SK-N-SH (cell line): ENCODE data around the gene ARMC6. TPM values are rescaled to one million over a fixed set of nuclear protein-coding genes. Genes with fewer than 3 reads are reported as not detected.

ENCODE experiments used
- CTCF ChIA-PET: fragments of 300-600, 350-600 bp; formaldehyde crosslinking; extraction: SDS; loops from one replicate; lab custom pipeline; 2021; lab: Yijun Ruan, JAX
- POLR2A ChIA-PET: fragments of 350-600 bp; sonication (Branson Sonifier 250); formaldehyde crosslinking; extraction: SDS; loops from one replicate; lab custom pipeline; 2020; ENCODE audit warnings: antibody characterized with exemption, inconsistent platforms; lab: Yijun Ruan, JAX
- DNase-seq: peaks from one replicate; pipeline ENCODE4 v3.0.0; 2012
- H2AFZ ChIP-seq: fragments of 200-600 bp; sonication (generic); 2 replicates; pipeline ENCODE4 v1.8.1; 2016; ENCODE audit warnings: antibody characterized with exemption, mild to moderate bottlenecking, low read depth
- H3F3A ChIP-seq: fragments of 200-600 bp; sonication (generic); replicated peaks from 2 replicates; pipeline ENCODE3; 2016; ENCODE audit warnings: antibody characterized with exemption, mild to moderate bottlenecking; ENCODE audit not compliant: insufficient read depth
- H3K27ac ChIP-seq, 2 experiments: fragments of 200-500 bp in 1 of 2; fragments of 200-600 bp in 1 of 2; sonication (Bioruptor generic) in 1 of 2; sonication (generic), shearing (Covaris generic) in 1 of 2; 2 replicates each; pipeline versions ENCODE4 v1.5.1 to v1.6.1; 2014 to 2016; ENCODE audit warnings: low read depth in 2 of 2, inconsistent platforms in 1 of 2, low read length in 1 of 2, mild to moderate bottlenecking in 1 of 2, mixed read lengths in 1 of 2
- H3K27me3 ChIP-seq: fragments of 200-600 bp; sonication (generic), shearing (Covaris generic); 2 replicates; pipeline ENCODE4 v1.6.1; 2016; ENCODE audit warnings: mixed run types; ENCODE audit not compliant: insufficient read depth
- H3K36me3 ChIP-seq, 2 experiments: fragments of 200-500 bp in 1 of 2; fragments of 200-600 bp in 1 of 2; sonication (Bioruptor generic) in 1 of 2; sonication (generic) in 1 of 2; replicated peaks in 1 of 2; 2 replicates each; pipeline versions ENCODE3 to v1.5.1; 2014 to 2016; ENCODE audit warnings: low read length in 1 of 2, mild to moderate bottlenecking in 1 of 2; ENCODE audit not compliant: insufficient read depth in 2 of 2, control insufficient read depth in 1 of 2
- H3K4me1 ChIP-seq, 2 experiments: fragments of 200-500 bp in 1 of 2; fragments of 200-600 bp in 1 of 2; sonication (Bioruptor generic) in 1 of 2; sonication (generic), shearing (Covaris generic) in 1 of 2; 2 replicates each; pipeline versions ENCODE4 v1.5.1 to v1.6.1; 2014 to 2016; ENCODE audit warnings: low read depth in 1 of 2, low read length in 1 of 2, mixed run types in 1 of 2; ENCODE audit not compliant: insufficient read depth in 2 of 2, control insufficient read depth in 1 of 2
- H3K4me2 ChIP-seq: fragments of 200-600 bp; sonication (generic), shearing (Covaris generic); 2 replicates; pipeline ENCODE4 v1.6.1; 2017; ENCODE audit warnings: mixed run types
- H3K4me3 ChIP-seq, 2 experiments: fragments of 200-500 bp in 1 of 2; fragments of 200-600 bp in 1 of 2; sonication (Bioruptor generic) in 1 of 2; sonication (generic), shearing (Covaris generic) in 1 of 2; 2 replicates each; pipeline versions ENCODE4 v1.5.1 to v1.8.1; 2014 to 2016; ENCODE audit warnings: low read depth in 2 of 2, inconsistent platforms in 1 of 2, low read length in 1 of 2, mild to moderate bottlenecking in 1 of 2, mixed read lengths in 1 of 2, moderate library complexity in 1 of 2
- H3K79me2 ChIP-seq: fragments of 200-600 bp; sonication (generic); 2 replicates; pipeline ENCODE4 v1.8.1; 2017; ENCODE audit warnings: mild to moderate bottlenecking; ENCODE audit not compliant: insufficient read depth
- H3K9ac ChIP-seq: fragments of 200-600 bp; sonication (generic); 2 replicates; pipeline ENCODE4 v1.6.1; 2017; ENCODE audit warnings: mixed run types
- H3K9me2 ChIP-seq: fragments of 200-600 bp; sonication (generic); 2 replicates; pipeline ENCODE4 v1.6.1; 2017; ENCODE audit warnings: mixed run types
- H3K9me3 ChIP-seq: fragments of 200-600 bp; sonication (generic); 2 replicates; pipeline ENCODE4 v1.6.1; 2017; ENCODE audit warnings: mixed run types, mild to moderate bottlenecking, moderate library complexity
- H4K20me1 ChIP-seq: fragments of 200-600 bp; sonication (generic); 2 replicates; pipeline ENCODE4 v1.6.1; 2017; ENCODE audit warnings: mild to moderate bottlenecking, mixed run types; ENCODE audit not compliant: insufficient read depth
- CHD2 ChIP-seq: fragments of 150-350 bp; IDR thresholded peaks from 2 replicates; pipeline ENCODE4 v1.6.1; 2018; ENCODE audit warnings: low read length; ENCODE audit not compliant: partially characterized antibody
- CTCF ChIP-seq: fragments of 200-600 bp; sonication (generic); IDR thresholded peaks from 2 replicates; pipeline ENCODE4 v1.6.1; 2017; ENCODE audit warnings: antibody characterized with exemption, mild to moderate bottlenecking, moderate library complexity
- EZH2phosphoT487 ChIP-seq: fragments of 200-600 bp; sonication (generic); IDR thresholded peaks from 2 replicates; pipeline ENCODE4 v1.6.1; 2017; ENCODE audit warnings: low read depth, mixed run types, mild to moderate bottlenecking, antibody characterized with exemption, moderate library complexity, borderline replicate concordance
- FOXJ3 ChIP-seq: sonication (generic); formaldehyde crosslinking; IDR thresholded peaks from 2 replicates; pipeline ENCODE4 v1.5.1; 2020; ENCODE audit warnings: mild to moderate bottlenecking, missing genetic modification reagents
- GABPA ChIP-seq: IDR thresholded peaks from 2 replicates; pipeline ENCODE4 v1.4.0; 2012; ENCODE audit warnings: low read depth, mild to moderate bottlenecking
- IRF3 ChIP-seq: fragments of 150-350 bp; IDR thresholded peaks from 2 replicates; pipeline ENCODE4 v1.6.1; 2016; ENCODE audit warnings: mild to moderate bottlenecking, low read depth, low read length
- MAX ChIP-seq: IDR thresholded peaks from 2 replicates; pipeline ENCODE4 v1.4.0; 2012; ENCODE audit warnings: low read depth
- MEF2A ChIP-seq: IDR thresholded peaks from 2 replicates; pipeline ENCODE4 v1.4.0; 2012; ENCODE audit warnings: low read depth, borderline replicate concordance
- MXI1 ChIP-seq: IDR thresholded peaks from 2 replicates; pipeline ENCODE4 v1.6.1; 2012; ENCODE audit warnings: mild to moderate bottlenecking, low read depth, low read length, improper control_type of control experiment
- NFIC ChIP-seq: IDR thresholded peaks from 2 replicates; pipeline ENCODE4 v1.4.0; 2012; ENCODE audit warnings: borderline replicate concordance
- NRF1 ChIP-seq: IDR thresholded peaks from 2 replicates; pipeline ENCODE4 v1.6.1; 2012; ENCODE audit warnings: low read depth, mild to moderate bottlenecking, low read length
- PBX3 ChIP-seq: IDR thresholded peaks from 2 replicates; pipeline ENCODE4; 2012
- POLR2AphosphoS5 ChIP-seq: IDR thresholded peaks from 2 replicates; pipeline ENCODE4 v1.6.1; 2012; ENCODE audit warnings: low read depth, low read length
- RCOR1 ChIP-seq: fragments of 150-350 bp; IDR thresholded peaks from 2 replicates; pipeline ENCODE4 v1.6.1; 2017; ENCODE audit warnings: antibody characterized with exemption, low read length
- RXRA ChIP-seq: IDR thresholded peaks from 2 replicates; pipeline ENCODE4 v1.4.0; 2012; ENCODE audit warnings: low read depth, mild to moderate bottlenecking, borderline replicate concordance
- SIN3A ChIP-seq: IDR thresholded peaks from 2 replicates; pipeline ENCODE4 v1.6.1; 2012; ENCODE audit warnings: low read depth, mild to moderate bottlenecking, low read length, moderate library complexity, borderline replicate concordance
- WGBS: methylation state at CpG from one replicate; pipeline ENCODE4 v1.1.6; 2017; ENCODE audit warnings: low lambda C conversion rate; 5-methylcytosine and 5-hydroxymethylcytosine counted together
- polyA plus RNA-seq, 3 experiments: library from polyadenylated mRNA; depleted of rRNA; stranded (reverse); fragments of >200 nt; gene quantifications; 2 replicates each; pipeline ENCODE4 v1.2.3, GENCODE V29; 2012

The ARMC6 gene
- polyA plus RNA-seq, 1 of the 3 experiments (the other 2 are of a cell fraction), result 34.7 TPM

- no peak for TF ChIP-seq RXRA
- TF ChIP-seq FOXJ3 (CRISPR knock-in tag), result no peak
- TF ChIP-seq GABPA, result no peak
- TF ChIP-seq NRF1, result no peak
- TF ChIP-seq CHD2, result no peak
- TF ChIP-seq MEF2A, result no peak
- TF ChIP-seq SIN3A, result no peak
- no peak for TF ChIP-seq MAX
- TF ChIP-seq NFIC, result no peak
- TF ChIP-seq CTCF, result no peak
- TF ChIP-seq MXI1, result no peak
- TF ChIP-seq RCOR1, result no peak
- TF ChIP-seq IRF3, result no peak
- TF ChIP-seq EZH2phosphoT487, result no peak
- TF ChIP-seq PBX3, result no peak
- no peak for TF ChIP-seq POLR2AphosphoS5
- TF ChIP-seq, all 33 proteins: peak for 0
- H2AFZ ChIP-seq, result no peak overlapping the region
- no peaks in the 10 kb centered on the region for H3K9me3 ChIP-seq
- no peaks in the 10 kb centered on the region for H3K36me3 ChIP-seq
- no peak overlapping the region for H3K27ac ChIP-seq
- H3K9ac ChIP-seq, result no peak overlapping the region
- CTCF ChIA-PET, result no interaction called here
- H3K4me2 ChIP-seq, result no peak overlapping the region
- H3F3A ChIP-seq, result no peaks in the 10 kb centered on the region
- no peaks in the 10 kb centered on the region for H3K79me2 ChIP-seq
- no peak overlapping the region for H3K4me3 ChIP-seq
- DNase-seq, result no peak
- no peaks in the 10 kb centered on the region for H3K4me1 ChIP-seq
- WGBS, result 88% methylated on average over 3 of the region's 3 CpGs
- H3K27me3 ChIP-seq, result no peaks in the 10 kb centered on the region; the same call in 1 of the 2 replicates
- POLR2A ChIA-PET, result interaction anchor here (0.7 kb wide), 1 partner anchor 307 kb away, joined by 3 read pairs; no protein-coding TSS in a partner anchor
- no peaks in the 10 kb centered on the region for H4K20me1 ChIP-seq
- H3K9me2 ChIP-seq, result no peaks in the 10 kb centered on the region
Measured at GRCh38 chr19:18984251-18984650, 49.2 kb upstream of the ARMC6 start.
